Putamen (tissue), 1 donor: Measurements from ENCODE around the gene NUDT2.

Experiments used
- DNase-seq: peaks from one replicate; pipeline ENCODE4 v3.0.0-alpha.2; 2016; ENCODE audit warnings: low spot score

Gene NUDT2

DNA sequence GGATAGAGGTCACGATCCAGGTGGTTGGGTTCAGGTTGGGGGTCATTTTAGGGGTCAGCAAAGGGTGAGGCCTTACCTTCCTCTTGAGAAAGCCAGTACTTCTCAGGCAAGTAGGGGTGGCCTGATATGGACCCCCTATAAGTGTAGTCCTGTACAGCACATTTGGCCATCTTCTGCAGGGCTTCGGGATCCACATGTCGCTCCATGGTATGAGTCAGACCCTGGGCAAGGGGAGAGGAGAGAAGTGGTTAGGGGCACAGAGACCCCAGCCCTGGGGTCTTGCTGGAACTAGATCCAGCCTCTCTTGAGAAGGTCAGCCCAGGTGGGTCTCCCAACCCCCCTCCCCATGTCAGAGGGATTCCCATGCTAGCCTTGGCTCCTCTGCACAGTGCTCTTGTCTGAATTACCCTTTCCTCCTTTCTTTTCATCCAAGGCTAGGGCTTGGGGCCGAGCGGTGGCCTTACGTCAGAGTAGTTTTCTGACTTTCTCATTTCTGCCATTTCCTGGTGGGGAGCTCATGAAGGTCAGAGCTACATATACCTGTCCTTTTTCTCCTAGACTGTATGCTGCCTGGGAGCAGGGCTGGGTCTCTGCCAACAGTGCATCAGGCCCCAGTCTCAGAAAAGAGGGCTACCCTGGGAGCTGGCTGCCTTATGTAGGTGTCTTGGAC lies 56.3 kb downstream of the NUDT2 start:
- no peak for DNase-seq

DNA sequence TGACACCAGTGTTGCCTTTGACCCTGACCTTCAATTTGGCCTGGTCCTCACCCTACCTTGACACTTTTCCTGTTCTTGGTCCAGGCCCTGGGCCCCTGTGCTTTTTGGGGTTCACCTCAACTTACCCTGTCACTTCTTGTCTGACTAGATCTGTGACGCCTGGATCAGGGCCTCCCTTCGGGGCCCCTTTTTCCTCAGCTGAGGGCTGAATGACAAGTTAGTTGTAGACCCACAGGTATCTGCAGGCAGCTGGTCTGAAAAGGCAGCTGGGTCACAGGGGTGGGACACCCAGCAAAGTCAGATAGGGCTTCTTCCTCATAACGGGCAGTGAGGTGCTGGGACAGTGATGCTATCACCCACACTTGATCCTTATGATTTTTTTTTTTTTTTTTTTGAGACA lies 57.3 kb downstream of the NUDT2 start:
- no peak for DNase-seq

DNA sequence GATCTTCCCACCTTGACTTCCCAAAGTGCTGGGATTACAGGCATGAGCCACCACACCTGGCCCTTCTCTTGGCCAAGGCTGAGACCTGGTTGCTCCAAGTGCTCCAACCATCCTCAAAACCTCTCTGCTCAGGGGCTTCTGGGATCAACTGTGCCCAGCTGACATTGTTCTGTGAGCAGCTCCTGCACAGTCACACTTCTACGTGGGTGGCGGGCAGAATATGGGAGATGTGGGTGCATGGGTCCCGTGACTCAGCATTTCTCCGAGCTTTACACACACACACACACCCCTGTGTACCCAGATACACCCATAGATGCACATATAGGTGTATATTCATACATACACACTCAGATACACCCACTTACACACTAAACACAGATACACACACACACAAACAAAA lies 57.9 kb downstream of the NUDT2 start:
- no peak for DNase-seq

DNA sequence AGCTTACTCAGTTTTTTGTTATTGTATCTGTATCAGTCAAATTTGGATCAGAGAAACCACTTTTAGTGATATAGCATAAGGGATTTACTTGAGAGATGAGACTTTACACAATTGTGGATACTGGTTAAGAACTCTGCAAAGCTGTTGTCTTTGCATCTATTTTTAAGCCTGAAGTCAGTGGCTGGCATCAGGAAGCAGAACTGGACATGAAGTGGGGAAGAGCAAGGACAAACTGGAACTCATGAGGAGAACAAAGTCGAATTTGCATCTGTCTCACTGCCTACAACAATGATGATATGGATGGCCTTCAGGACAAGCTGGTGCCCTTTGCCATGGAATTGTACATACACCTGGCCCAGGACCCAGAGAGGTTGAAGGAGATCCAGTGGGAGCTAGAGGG lies 63.1 kb downstream of the NUDT2 start:
- DNase-seq, result no peak
